Eye (tissue), 1 donor: ENCODE results near the gene SORCS2.

Experiments used
- DNase-seq: peaks from one replicate; pipeline ENCODE4 v3.0.0-alpha.2; 2015

The SORCS2 gene

DNA sequence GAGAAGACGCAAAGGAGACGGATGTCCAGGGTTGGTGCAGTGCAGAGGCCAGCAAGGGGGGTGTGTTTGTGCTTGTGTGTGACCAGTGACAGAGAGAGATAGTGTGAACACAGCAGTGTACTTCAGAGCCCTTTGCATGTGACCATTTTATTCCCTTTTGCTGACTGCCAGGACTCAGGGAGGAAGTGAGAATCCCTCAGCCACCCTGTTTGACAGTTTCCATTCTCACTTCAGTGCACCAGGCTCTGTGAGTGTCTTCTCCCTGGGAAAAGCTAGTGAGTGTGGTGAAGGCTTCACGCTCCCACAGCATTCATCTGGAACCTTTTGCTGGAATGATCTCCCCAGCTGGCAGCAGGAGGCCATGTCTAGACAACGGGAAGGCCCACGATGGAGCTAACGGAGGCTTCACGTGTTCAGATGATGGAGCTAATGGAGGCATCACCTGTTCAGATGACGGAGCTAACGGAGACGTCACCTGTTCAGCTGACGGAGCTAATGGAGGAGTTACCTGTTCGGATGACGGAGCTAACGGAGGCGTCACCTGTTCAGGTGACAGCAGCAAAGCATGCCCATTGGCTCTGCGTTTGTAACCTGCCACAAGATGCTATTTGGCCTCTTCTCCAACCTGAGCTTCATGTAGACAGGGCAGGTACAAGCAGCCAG, 551.9 kb downstream of the SORCS2 start:
- DNase-seq = no peak

GRCh38 chr4:7745301-7745885, 553.1 kb downstream of the SORCS2 start:
- no peak for DNase-seq

DNA sequence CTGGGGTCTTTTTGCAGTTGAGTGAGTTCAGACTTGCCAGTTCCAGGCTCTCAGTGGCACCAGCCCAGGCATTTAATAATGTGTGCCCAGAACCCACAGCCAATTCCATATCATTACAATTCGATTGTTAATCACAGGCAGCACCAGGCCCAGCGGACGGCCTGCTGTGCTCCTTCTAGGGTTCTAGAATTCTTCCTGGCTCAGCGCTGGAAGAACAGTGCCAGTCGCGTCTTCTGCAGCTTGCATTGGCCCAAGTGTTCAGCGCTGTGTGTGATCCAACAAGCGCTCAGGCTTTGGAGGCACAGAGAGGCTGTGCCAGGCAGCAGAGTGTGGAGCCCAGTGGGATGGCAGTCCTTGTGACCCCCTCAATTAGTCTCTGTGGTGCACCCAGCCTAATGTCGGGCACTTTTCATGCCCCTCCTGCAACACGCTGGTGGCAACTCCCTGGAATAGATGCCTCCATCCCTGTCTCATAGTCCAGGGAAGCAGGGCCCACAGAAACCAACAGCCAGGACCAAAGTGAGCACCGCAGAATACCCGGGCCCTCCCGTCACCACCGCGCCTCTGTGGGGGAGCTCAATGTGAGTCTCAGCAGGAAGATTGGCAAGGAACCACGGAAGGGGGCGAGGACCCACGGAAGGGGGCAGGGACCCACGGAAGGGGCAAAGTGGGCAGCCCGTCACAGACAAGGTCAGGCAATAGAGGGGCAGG, 554.2 kb downstream of the SORCS2 start:
- DNase-seq = no peak

GRCh38 chr4:7747062-7747385, 554.7 kb downstream of the SORCS2 start:
- no peak for DNase-seq

DNA sequence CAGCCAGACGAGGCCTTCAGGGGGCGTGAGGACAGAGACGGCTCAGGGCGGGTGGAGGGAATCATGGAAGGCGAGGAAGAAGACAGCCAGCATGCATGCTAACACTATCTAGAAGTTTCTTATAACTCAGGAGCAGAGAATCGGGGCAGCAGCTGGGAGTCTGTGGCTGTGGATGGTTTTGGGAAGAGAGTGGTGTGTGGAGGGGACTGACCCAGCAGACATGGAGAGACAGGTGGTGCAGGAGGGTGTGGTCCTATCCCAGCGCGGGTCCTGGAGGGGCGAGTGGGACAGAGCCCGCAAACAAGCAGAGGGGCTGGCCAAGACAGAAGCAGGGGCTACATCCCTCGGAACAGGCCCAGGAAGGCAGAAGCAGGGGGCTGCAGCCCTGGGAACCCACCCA, 555.2 kb downstream of the SORCS2 start:
- no peak for DNase-seq

- peak; percentile 27 for DNase-seq
Measured at GRCh38 chr4:7750523-7750922, 558.2 kb downstream of the SORCS2 start.

DNA sequence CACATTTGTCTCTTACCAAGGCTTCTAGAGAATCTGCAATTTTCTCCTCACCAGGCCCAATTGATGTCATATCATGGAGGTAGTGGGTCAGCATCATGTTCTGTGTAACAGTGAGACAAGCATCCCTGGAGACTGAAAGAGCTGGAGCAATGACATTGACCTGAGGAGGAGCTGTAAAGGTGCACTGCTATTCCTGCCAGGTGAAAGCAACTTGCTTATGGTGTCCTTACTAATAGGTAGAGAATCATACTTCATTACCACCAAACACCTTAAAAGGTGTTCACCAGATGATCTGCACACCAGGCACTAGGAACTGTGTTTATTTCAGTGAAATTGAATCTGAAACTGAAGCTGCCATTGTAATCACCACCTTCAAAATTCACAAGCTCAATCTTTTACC, 558.6 kb downstream of the SORCS2 start:
- no peak for DNase-seq

- DNase-seq = no peak
Measured at GRCh38 chr4:7752649-7753048, 560.3 kb downstream of the SORCS2 start.

- no peak for DNase-seq
Measured at GRCh38 chr4:7753271-7753670, 560.9 kb downstream of the SORCS2 start.

GRCh38 chr4:7753931-7754465, 561.7 kb downstream of the SORCS2 start:
- no peak for DNase-seq

DNA sequence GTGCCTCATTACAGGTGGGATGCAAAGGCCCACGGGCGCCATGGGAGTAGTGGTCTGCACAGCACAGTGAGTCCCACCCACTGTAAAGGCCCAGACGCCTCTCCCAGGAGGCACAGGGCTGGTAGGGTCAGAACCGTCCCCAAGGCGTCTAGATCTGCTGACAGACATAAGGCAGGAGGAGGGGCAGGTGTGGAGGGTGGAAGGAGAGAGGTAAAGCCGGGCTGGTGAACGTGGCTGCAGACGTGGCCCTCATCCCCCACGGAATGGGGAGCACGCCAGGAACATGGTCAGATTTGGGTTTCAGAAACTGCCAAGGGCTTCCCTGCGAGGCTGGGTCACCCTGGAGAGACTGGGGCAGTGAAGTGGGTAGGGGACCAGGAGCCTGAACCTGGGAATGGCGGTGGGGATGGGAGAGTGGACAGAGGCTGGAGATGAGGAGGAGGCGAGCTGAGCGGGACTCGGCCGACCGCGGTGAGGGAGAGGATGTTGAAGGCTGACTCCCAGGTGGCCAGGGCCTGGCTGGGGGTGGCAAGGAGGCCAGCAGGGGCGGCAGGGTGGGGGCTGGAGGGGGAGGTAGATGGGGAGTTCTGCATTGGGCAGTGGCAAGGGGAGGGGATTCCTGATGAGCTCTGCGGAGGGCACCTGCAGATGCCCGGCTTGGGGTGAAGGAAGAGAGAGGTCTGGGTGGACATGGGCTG, 562.4 kb downstream of the SORCS2 start:
- DNase-seq = no peak

DNA sequence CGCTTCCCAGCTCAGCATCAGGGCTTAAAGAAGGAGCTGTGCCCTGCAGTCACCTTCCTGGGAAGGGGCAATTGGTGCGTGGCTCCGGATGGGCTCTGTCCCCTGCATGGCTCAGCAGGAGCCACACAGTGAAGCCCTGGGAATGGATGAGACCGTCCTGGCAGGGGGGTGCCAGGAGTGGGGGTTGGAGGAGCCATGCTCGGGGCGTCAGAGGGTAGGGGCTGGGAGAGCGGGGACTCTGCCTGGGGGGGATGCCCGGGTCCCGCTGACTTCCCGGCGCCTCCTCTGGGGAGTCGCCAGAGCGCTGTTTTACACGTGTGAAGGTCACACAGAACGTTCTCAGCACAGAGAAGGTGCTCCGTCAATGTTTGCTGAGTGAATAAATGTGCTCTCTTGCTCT, 563.2 kb downstream of the SORCS2 start:
- DNase-seq = no peak

DNA sequence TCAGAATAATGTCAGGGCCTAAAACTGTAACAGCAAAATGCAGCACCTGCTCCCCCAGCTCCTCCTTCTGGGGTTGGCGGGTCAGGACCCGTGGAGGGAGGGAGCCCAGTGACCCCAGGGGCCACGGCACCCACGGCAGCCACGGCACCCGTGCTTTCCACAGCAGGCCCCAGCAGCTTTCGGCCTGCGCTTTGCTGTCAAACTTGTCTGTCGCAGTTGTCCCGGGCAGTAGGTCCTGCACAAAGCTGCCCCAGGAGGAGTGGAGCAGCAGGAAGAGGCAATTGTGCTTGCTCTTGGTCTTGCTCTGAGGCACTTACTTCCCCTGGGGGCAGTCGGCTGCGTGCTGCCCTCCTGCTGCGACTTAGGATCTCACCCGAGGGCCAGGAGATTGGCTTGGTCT, 563.7 kb downstream of the SORCS2 start:
- DNase-seq = no peak

DNA sequence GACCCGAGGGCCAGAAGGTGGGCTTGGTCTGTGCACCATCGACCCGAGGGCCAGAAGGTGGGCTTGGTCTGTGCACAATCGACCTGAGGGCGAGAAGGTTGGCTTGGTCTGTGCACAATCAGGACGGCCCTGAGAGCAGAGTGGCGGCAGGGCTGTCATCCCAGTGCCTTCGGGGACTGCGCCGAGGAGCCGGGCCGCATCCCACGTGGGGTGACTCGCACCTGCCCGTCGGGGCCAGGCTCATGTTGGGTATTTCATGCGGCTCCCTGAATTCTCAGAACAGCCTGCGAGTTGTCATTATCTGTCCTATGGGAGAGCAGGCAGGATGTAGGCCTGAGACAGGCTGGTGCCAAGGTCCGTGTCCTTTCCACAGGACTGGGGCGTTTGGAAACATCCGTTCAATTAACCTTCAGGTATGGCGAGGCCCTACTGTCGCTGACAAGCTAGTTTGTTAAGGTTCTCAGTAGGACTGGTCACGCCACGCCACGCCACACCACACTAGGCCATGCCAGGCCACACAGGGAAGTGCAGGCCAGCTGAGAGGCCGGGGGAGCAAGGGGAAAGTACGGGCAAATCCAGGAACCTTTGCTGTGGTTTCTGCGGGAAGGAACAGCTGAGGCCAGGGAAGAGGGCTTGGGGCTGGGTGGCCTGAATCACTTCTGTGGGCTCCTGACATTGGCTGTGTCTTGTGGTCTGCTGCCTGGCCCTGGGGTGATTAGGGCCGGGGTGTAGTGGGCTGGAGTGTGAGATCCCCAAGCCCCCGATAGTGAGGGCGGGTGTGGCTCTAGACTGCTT, 564.4 kb downstream of the SORCS2 start:
- DNase-seq = no peak

DNA sequence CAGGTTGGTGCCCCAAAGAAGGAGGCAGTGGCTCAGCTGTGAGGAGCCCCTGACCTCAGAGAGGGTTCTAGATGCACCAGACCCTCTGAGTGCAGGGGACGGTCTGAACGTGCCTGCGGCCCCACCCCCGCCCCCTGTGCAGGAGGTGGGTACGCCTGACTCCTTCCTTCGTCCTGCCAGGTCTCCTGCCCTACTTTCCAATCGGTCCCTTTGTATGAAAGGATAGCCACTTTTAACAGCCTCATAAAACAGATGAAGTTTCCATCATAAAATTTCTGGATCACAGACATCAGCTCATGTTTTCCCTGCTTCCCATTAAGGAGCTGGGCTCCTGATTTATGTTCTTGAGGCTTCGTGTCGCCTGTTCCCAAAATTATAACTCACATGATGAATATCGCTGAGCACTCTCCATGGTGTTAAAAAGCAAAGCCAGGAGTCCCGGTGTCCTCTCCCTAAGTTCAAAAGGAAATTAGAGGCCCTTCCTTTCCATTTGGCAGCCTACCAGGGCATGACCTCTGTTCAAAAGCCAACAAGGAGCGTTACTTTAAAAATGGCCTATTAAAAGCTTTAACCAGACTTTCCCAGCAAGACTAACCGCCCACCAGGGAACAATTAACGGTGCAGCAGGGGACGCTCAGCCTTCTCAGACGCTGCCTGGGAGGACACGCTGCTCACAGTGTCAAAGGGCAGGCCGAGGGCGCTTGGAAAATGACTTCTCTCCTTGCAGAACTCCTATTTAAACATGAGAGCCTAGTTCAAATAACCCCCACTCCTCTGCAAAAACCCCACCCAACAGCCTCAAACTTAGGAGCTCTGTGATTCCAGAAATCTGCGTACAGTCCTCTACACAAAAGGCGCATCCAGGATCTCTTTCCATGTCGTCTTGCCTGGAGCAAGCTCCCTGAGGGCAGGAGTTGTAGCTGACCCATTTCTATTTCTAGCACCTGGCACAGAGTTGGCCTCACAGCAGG, 565.4 kb downstream of the SORCS2 start:
- DNase-seq = no peak

GRCh38 chr4:7758476-7758875, 566.1 kb downstream of the SORCS2 start:
- no peak for DNase-seq

DNA sequence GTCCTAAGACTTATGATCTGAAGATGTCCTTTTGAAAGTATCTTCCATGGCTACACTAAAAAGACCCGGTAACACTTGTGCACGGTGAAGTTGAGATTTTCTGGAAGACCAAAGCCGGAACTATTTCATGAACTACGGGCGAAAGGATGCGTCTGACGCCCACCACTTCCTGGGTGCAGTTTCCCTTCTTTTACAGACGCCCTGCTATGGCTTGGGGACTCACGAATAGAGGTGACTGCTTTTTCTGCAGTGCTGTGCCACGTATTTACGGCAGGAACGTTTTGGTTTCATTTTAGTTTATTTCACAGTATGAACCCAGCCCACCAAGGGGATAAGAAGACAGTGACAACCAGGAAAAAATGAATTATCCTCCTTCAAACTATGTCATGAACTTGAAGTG, 566.9 kb downstream of the SORCS2 start:
- no peak for DNase-seq

DNA sequence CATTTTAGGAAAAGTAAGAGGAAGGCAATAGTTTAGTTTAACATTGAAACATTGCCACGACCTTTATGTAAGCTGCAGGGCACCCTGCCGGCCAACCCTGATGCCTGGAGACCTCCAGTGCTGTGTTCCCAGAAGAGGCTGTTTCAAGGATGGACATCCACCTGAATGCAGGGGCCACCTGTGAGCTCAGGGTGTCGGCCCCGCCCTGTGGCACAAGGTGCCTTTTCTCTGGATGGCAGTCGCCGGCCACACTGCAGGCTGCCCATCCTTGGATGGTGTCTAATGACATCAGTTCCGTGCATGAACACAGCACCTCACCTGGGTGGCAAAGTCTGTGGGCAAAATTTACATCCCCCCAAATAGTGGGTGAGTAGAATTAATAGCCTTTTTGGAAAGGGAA, 567.3 kb downstream of the SORCS2 start:
- no peak for DNase-seq

GRCh38 chr4:7760228-7760627, 567.9 kb downstream of the SORCS2 start:
- no peak for DNase-seq

- DNase-seq = no peak
Measured at GRCh38 chr4:7760706-7761105, 568.4 kb downstream of the SORCS2 start.

DNA sequence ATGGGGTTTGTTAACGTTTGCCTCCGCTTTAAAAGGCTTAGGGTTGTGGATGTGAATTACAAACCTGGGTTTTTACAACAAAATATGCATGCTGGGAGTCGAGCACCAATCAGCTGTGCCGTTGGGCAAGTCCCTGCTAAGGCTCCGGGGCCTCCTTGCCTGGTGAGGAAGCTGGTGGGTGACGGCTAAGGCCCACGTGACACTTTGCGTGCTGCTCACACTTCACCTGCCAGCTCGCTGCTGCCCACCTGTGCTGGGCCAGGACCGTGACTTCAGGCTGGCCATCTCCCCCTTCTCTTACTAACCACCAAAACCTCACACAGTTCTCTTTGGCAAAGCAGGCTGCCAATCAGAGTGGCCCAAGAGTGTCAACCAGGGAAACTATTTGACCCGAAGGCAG, 569.0 kb downstream of the SORCS2 start:
- no peak for DNase-seq

- DNase-seq = peak; percentile 88
Measured at GRCh38 chr4:7761720-7762119, 569.4 kb downstream of the SORCS2 start.
